DND-41 (cell line): ENCODE measurements around the gene IAPP.

ENCODE experiments used
- CTCF ChIP-seq: IDR thresholded peaks from 2 replicates; pipeline ENCODE4 v1.5.1; 2012; ENCODE audit warnings: borderline replicate concordance, low read length, moderate library complexity, mild to moderate bottlenecking; ENCODE audit not compliant: poor library complexity, severe bottlenecking; ENCODE audit errors: extremely low read depth
- EZH2 ChIP-seq: IDR thresholded peaks from 3 replicates; pipeline ENCODE4 v1.6.1; 2012; ENCODE audit warnings: borderline replicate concordance, low read depth, mild to moderate bottlenecking, moderate library complexity, low read length, inconsistent platforms; ENCODE audit not compliant: severe bottlenecking

- TF ChIP-seq EZH2 (no peak), CTCF (no peak)
These were observed 29.1 kb upstream of the IAPP start for GRCh38 chr12:21343636-21344035.
